GM18861 (cell line): Measurements from ENCODE around the gene SLC7A10.
"Not testable (repeated sequence)": the region's sequence is repeated elsewhere in the genome, so short reads cannot be mapped to it uniquely, and the experiment has no call there.

ENCODE experiments used
- ATAC-seq: cut with Tn5 transposase; IDR thresholded peaks from one replicate; pipeline ENCODE4 v1.9.1; 2021; ENCODE audit not compliant: unreplicated experiment

The SLC7A10 gene

GRCh38 chr19:33186431-33187182 lies 39.0 kb downstream of the SLC7A10 start:
- ATAC-seq: no peak

- ATAC-seq: no peak
These were observed 48.2 kb downstream of the SLC7A10 start for GRCh38 chr19:33177417-33177979.

- peak; percentile 72 for ATAC-seq
These were observed 48.8 kb downstream of the SLC7A10 start for GRCh38 chr19:33176670-33177416.

DNA sequence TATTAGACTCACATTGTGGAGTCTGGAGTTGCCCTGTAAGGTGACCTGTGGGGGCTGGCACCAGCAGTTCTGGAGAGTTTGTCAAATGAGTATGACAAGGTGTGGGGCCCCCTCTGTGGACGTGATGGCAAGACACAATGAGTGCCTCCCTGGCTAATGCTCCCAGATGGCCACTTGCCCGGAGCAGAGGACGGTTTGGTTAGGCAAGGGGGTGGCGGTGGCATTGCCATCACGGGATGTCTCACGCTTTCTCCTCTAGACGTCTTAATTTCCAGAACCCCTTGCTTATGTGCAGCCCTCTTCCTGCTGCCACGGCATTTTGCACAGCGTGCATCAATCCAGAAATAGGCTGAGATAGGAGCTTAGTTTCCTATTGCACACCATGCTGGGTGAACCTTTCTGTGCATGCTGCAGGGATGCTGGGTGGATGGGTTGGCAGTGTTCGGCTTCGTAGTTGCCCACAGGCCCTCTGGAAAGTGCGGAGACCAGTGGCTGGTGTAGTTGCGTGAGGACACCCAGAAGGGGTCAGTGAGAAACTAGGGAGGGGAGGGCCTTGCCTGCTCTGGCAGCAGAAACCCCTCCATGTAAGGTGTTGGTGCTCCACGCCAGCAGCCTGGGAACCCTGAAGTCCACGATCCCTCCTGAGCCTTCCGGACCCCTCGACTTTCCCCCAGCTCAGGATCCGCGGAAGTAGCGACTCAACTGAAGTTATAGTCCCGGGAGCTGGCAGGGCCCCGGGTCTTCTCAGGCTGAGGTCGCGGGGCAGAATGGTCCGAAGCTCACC lies 49.6 kb downstream of the SLC7A10 start:
- no peak for ATAC-seq

- ATAC-seq: no peak
These were observed 50.4 kb downstream of the SLC7A10 start for GRCh38 chr19:33175156-33175782.

- no peak for ATAC-seq
These were observed 51.5 kb downstream of the SLC7A10 start for GRCh38 chr19:33174186-33174585.

- ATAC-seq: no peak
These were observed 53.7 kb downstream of the SLC7A10 start for GRCh38 chr19:33171916-33172359.

- no peak for ATAC-seq
These were observed 54.3 kb downstream of the SLC7A10 start for GRCh38 chr19:33171222-33171795.

DNA sequence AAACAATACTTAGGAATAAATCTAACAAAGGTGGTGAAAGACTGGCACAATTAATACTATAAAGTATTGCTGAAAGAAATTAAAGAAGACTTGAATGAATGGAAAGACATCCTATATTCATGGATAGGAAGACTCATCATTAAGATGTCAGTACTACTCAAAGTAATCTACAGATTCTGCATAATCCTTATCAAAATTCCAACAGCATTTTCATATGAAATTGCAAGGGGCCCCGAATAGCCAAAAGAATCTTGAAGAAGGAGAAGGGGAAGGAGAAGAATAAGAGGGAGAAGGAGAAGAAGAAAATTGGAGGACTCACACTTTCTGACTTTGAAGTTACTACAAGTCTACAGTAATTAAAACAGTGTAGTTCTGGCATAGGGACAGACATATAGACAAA lies 57.1 kb downstream of the SLC7A10 start:
- no peak for ATAC-seq

DNA sequence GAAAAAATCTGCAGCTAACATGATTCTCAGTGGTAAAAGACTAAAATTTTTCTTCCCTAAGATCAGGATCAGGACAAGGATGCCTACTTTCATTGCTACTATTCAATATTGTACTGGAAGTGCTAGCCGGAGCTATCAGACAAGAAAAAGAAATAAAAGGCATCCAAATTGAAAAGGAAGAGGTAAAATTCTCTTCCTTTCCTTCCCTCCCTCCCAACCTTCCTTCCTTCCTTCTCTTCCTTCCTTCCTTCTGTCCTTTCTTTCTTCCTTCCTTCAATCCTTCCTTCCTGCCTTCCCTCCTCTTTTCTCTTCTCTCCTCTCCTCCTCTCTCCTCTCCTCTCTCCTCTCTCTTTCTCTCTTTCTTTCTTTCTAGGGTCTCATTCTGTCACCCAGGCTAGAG lies 58.2 kb downstream of the SLC7A10 start:
- no peak for ATAC-seq

- not testable (repeated sequence) for ATAC-seq
These were observed 59.6 kb downstream of the SLC7A10 start for GRCh38 chr19:33166037-33166436.

GRCh38 chr19:33163481-33163880 lies 62.2 kb downstream of the SLC7A10 start:
- no peak for ATAC-seq

DNA sequence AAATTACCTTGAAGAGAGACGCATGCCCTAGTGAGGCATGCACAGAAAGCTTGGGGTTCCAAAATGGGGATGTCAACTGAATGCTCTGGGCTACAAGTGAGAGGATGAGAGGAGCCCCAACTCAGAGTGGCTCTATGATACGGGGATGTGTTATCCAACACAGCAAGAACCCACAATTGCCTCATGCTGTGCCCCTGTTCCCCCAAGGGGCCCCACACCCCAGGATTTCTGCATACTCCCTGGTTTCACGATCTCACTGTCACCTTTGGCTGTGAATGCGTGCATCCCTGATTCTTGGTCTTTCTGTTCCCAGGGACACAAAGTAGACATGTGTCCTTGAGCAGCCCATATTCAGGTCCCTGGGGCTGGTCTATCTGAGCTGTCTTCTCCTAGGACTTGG lies 64.4 kb downstream of the SLC7A10 start:
- no peak for ATAC-seq

DNA sequence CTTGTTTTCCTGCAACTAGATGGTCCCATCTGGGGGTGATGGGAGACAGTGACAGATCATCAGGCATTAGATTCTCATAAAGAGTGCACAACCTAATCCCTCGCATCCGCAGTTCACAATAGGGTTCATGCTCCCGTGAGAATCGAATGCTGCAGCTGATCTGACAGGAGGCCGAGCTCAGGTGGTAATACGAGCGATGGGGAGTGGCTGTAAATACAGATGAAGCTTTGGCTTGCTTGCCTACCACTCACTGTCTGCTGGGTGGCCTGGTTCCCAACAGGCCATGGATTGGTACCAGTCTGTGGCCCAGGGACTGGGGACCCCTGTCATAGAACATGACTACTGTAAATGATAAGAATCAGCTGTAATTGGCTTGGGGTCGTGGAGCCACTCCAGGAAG lies 65.8 kb downstream of the SLC7A10 start:
- ATAC-seq: no peak

GRCh38 chr19:33159149-33159548 lies 66.5 kb downstream of the SLC7A10 start:
- no peak for ATAC-seq
